OCI-LY1 (cell line): Measurements from ENCODE around the gene DVL1.

Experiments used
- H2AFZ ChIP-seq: fragments of 200-600 bp; sonication (generic), shearing (Covaris generic); 2 replicates; pipeline ENCODE4 v1.6.0; 2014; ENCODE audit warnings: antibody characterized with exemption, mild to moderate bottlenecking, low read length
- H3F3A ChIP-seq: fragments of 200-600 bp; sonication (generic), shearing (Covaris generic); 2 replicates; pipeline ENCODE4 v1.6.0; 2014; ENCODE audit warnings: mild to moderate bottlenecking, antibody characterized with exemption, low read length, moderate library complexity; ENCODE audit not compliant: insufficient read depth
- H3K27ac ChIP-seq: fragments of 200-600 bp; sonication (generic); 2 replicates; pipeline ENCODE4 v1.5.1; 2014; ENCODE audit warnings: low read length, mixed run types, mild to moderate bottlenecking, low read depth; ENCODE audit not compliant: poor library complexity, severe bottlenecking
- H3K27me3 ChIP-seq: fragments of 200-600 bp; sonication (generic); 2 replicates; pipeline ENCODE4 v1.6.0; 2014; ENCODE audit warnings: antibody characterized with exemption, mild to moderate bottlenecking, low read length, moderate library complexity; ENCODE audit not compliant: insufficient read depth
- H3K36me3 ChIP-seq: fragments of 200-600 bp; sonication (generic); 2 replicates; pipeline ENCODE4 v1.6.1; 2014; ENCODE audit warnings: mild to moderate bottlenecking, antibody characterized with exemption, low read length, moderate library complexity, mixed read lengths; ENCODE audit not compliant: insufficient read depth
- H3K4me1 ChIP-seq: fragments of 200-600 bp; sonication (generic); 2 replicates; pipeline ENCODE4 v1.5.1; 2014; ENCODE audit warnings: mild to moderate bottlenecking, low read length, moderate library complexity; ENCODE audit not compliant: insufficient read depth, severe bottlenecking
- H3K4me2 ChIP-seq: fragments of 200-600 bp; sonication (generic), shearing (Covaris generic); 2 replicates; pipeline ENCODE4 v1.6.1; 2014; ENCODE audit warnings: low read length
- H3K4me3 ChIP-seq: fragments of 200-600 bp; sonication (generic); 2 replicates; pipeline ENCODE4 v1.5.1; 2014; ENCODE audit warnings: low read length, low read depth, mild to moderate bottlenecking, mixed read lengths; ENCODE audit not compliant: poor library complexity, severe bottlenecking
- H3K79me2 ChIP-seq: fragments of 200-600 bp; shearing (Covaris generic); 2 replicates; pipeline ENCODE4 v1.6.1; 2016; ENCODE audit warnings: mixed run types, low read length, mixed read lengths; ENCODE audit not compliant: insufficient read depth
- H3K9ac ChIP-seq: fragments of 200-600 bp; sonication (generic), shearing (Covaris generic); 2 replicates; pipeline ENCODE4 v1.6.1; 2014; ENCODE audit warnings: mild to moderate bottlenecking, low read length, mixed read lengths
- H3K9me2 ChIP-seq: fragments of 200-600 bp; sonication (generic), shearing (Covaris generic); 2 replicates; pipeline ENCODE4 v1.6.1; 2014; ENCODE audit warnings: low read depth, mild to moderate bottlenecking, low read length, mixed read lengths
- H3K9me3 ChIP-seq: fragments of 200-600 bp; shearing (Covaris generic); 2 replicates; pipeline ENCODE4 v1.6.1; 2014; ENCODE audit warnings: low read length, mixed read lengths
- H4K20me1 ChIP-seq: fragments of 200-600 bp; sonication (generic), shearing (Covaris generic); 2 replicates; pipeline ENCODE4 v1.6.0; 2016; ENCODE audit warnings: mild to moderate bottlenecking, low read length; ENCODE audit not compliant: insufficient read depth
- CTCF ChIP-seq: fragments of 200-600 bp; sonication (generic), shearing (Covaris generic); IDR thresholded peaks from 2 replicates; pipeline ENCODE4 v1.5.1; 2017; ENCODE audit warnings: mild to moderate bottlenecking, antibody characterized with exemption, low read length, moderate library complexity, mixed read lengths
- EZH2 ChIP-seq: fragments of 200-600 bp; sonication (generic), shearing (Covaris generic); IDR thresholded peaks from 2 replicates; pipeline ENCODE4 v1.8.0; 2017; ENCODE audit warnings: borderline replicate concordance, mixed run types, mild to moderate bottlenecking, antibody characterized with exemption, low read length, moderate library complexity, mixed read lengths

Gene DVL1

GRCh38 chr1:1302006-1302430 is 47.2 kb downstream of the DVL1 start:
- no peaks in the 10 kb centered on the region for H3K9me3 ChIP-seq
- H4K20me1 ChIP-seq: no peaks in the 10 kb centered on the region
- no peak overlapping the region for H3K4me3 ChIP-seq
- TF ChIP-seq EZH2 (no peak), CTCF (peak; percentile 67)
- H3K36me3 ChIP-seq: no peaks in the 10 kb centered on the region
- H3K4me1 ChIP-seq: peaks cover 21% of the 10 kb centered on the region
- H3K4me2 ChIP-seq: no peak overlapping the region
- no peaks in the 10 kb centered on the region for H3K9me2 ChIP-seq
- H3K79me2 ChIP-seq: no peaks in the 10 kb centered on the region
- no peak overlapping the region for H3K9ac ChIP-seq
- H3K27ac ChIP-seq: no peak overlapping the region
- no peaks in the 10 kb centered on the region for H3K27me3 ChIP-seq
- H2AFZ ChIP-seq: no peak overlapping the region
- H3F3A ChIP-seq: no peaks in the 10 kb centered on the region

GRCh38 chr1:1300352-1300739 is 48.9 kb downstream of the DVL1 start:
- H3K79me2 ChIP-seq: no peaks in the 10 kb centered on the region
- TF ChIP-seq CTCF (no peak), EZH2 (no peak)
- no peaks in the 10 kb centered on the region for H3F3A ChIP-seq
- no peak overlapping the region for H3K9ac ChIP-seq
- no peaks in the 10 kb centered on the region for H3K27me3 ChIP-seq
- no peaks in the 10 kb centered on the region for H3K9me3 ChIP-seq
- H2AFZ ChIP-seq: no peak overlapping the region
- H3K9me2 ChIP-seq: no peaks in the 10 kb centered on the region
- H4K20me1 ChIP-seq: no peaks in the 10 kb centered on the region
- no peak overlapping the region for H3K27ac ChIP-seq
- H3K4me1 ChIP-seq: peaks cover 5% of the 10 kb centered on the region
- no peak overlapping the region for H3K4me3 ChIP-seq
- H3K4me2 ChIP-seq: no peak overlapping the region
- H3K36me3 ChIP-seq: no peaks in the 10 kb centered on the region

- Histone ChIP-seq H4K20me1 (no peaks in the 10 kb centered on the region), H3K27ac (no peak overlapping the region), H3K4me2 (no peak overlapping the region), H3K9me3 (no peaks in the 10 kb centered on the region), H2AFZ (no peak overlapping the region), H3K9ac (no peak overlapping the region), H3K4me3 (no peak overlapping the region), H3K4me1 (no peaks in the 10 kb centered on the region), H3K79me2 (no peaks in the 10 kb centered on the region), H3K27me3 (no peaks in the 10 kb centered on the region), H3F3A (no peaks in the 10 kb centered on the region), H3K36me3 (no peaks in the 10 kb centered on the region), H3K9me2 (no peaks in the 10 kb centered on the region)
- TF ChIP-seq CTCF: peak; percentile 52; the same call in 1 of the 2 replicates
- no peak for TF ChIP-seq EZH2
Measured at GRCh38 chr1:1299686-1300351, 49.4 kb downstream of the DVL1 start.
